ENCODE results near the gene UBASH3A.

DNA sequence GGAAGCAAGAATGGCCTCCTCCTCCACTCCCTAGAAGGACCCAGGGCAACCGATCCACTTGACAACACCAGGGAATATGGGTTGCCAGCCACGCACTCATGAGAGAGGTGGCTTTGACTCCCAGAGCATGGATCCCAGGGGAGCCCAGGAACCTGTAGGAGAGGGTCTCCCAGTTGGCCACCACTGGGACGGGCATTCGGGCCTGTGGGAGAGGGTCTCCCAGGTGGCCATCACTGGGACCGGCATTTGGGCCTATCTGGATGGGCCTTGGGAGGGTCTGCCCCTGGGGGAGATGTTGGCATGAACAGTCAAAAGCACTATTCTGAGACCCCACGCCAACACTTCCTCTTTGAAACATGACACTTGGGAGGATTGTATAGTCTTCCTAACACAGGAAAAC lies 37.9 kb upstream of the UBASH3A start:
- TF ChIP-seq CTCF (IDR thresholded peaks at IDR 0.05), result no peak
- TF ChIP-seq EZH2 (IDR thresholded peaks at IDR 0.05), result no peak
